ENCODE measurements around the gene KCNE1. TPM values are rescaled to one million over a fixed set of nuclear protein-coding genes. Genes with fewer than 3 reads are reported as not detected.
"Not testable (repeated sequence)": the region's sequence is repeated elsewhere in the genome, so short reads cannot be mapped to it uniquely, and the experiment has no call there.

The KCNE1 gene
- total and polyA plus RNA-seq, 7 experiments from 2014 or later: 0.24 to 9.2 (median 0.49) TPM; not detected in 2

DNA sequence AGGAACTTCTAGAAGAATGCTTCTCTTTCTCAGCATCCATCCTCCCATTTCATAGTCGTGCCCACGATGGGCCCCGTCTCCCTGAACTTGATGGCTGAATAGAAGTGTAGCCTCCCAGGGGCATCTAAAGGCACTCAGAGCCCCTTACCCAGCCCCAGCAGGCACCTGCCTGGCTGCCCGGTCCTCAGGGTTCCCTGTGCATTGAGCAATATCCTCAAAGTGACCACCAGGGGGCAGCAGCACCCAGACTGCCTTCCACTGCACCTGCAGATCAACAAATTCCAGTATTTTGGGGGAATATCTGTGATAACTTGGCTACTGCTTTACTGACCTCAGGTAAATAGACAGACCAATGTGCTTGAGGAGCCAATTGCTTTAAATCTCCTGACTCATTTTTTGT is 68.5 kb downstream of the KCNE1 start:
- H3K36me3 ChIP-seq (ENCODE audit: control insufficient read depth in 2 of 3, insufficient read depth in 3 of 3, low read length in 3 of 3); H3K4me1 ChIP-seq (ENCODE audit: control insufficient read depth in 2 of 2, insufficient read depth in 2 of 2, low read length in 2 of 2); H3K36me3 Mint-ChIP-seq; H3K4me1 Mint-ChIP-seq; DNase-seq; intact Hi-C loops (cut with micrococcal nuclease); H3K4me3 ChIP-seq (ENCODE audit: low read length); H3K4me3 Mint-ChIP-seq; H3K9me3 Mint-ChIP-seq; H3K9me3 ChIP-seq (ENCODE audit: control insufficient read depth in 2 of 3, low read length in 3 of 3); H3K27ac Mint-ChIP-seq; H3K27me3 ChIP-seq (ENCODE audit: control insufficient read depth in 2 of 2, insufficient read depth in 2 of 2, low read length in 2 of 2); H3K27ac ChIP-seq (ENCODE audit: low read depth, low read length); H3K27me3 Mint-ChIP-seq; CTCF ChIA-PET; POLR2A ChIA-PET: not testable (repeated sequence)
- peak; percentile 72 for ATAC-seq

DNA sequence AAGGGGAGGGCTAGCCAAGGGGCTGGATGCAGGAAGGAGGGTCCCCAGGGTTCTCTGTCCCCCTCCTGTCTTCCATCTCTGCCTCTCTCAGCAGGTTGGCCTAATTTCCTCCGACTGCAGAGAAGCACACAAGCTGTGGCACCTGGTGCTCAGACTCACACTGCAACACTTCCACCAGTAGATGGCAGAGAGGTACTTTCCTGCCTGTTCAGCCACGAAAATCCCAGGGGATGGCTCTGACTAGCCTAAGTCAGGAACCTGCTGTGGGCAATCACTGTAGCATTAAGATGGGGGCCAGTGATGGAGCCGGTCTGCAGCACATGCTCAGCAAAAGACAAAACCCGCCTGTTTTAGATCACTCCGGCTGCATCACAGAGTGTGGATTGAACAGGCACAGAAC is 82.3 kb downstream of the KCNE1 start:
- H3K36me3 Mint-ChIP-seq; POLR2A ChIA-PET; H3K27me3 ChIP-seq (ENCODE audit: control insufficient read depth in 2 of 2, insufficient read depth in 2 of 2, low read length in 2 of 2); H3K4me3 ChIP-seq (ENCODE audit: low read length); H3K27ac Mint-ChIP-seq; DNase-seq; ATAC-seq; H3K4me3 Mint-ChIP-seq; H3K27ac ChIP-seq (ENCODE audit: low read depth, low read length); H3K27me3 Mint-ChIP-seq; intact Hi-C loops (cut with micrococcal nuclease); H3K9me3 Mint-ChIP-seq; H3K36me3 ChIP-seq (ENCODE audit: control insufficient read depth in 2 of 3, insufficient read depth in 3 of 3, low read length in 3 of 3); CTCF ChIA-PET; H3K4me1 Mint-ChIP-seq; H3K4me1 ChIP-seq (ENCODE audit: control insufficient read depth in 2 of 2, insufficient read depth in 2 of 2, low read length in 2 of 2); H3K9me3 ChIP-seq (ENCODE audit: control insufficient read depth in 2 of 3, low read length in 3 of 3): not testable (repeated sequence)

DNA sequence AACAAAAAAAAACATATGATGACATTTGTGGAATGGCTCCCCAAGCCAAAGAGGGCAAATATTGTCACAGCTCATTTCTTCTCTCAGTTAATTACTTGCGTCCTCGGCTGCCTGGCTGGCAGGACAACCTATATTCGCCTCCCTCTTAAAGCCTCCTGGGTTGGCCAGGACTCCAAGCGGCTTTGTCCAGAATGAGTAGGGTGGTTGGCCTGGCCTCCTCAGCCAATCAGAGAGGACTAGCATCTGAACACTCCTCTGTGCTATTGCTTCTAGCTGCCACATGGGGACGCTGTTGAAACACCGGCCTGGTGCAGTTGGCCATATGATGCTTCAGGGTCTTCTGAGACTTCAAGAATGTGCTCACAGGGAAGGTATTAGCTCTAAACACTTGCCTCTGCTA is 83.6 kb downstream of the KCNE1 start:
- DNase-seq; H3K27ac Mint-ChIP-seq; H3K9me3 ChIP-seq (ENCODE audit: control insufficient read depth in 2 of 3, low read length in 3 of 3); H3K4me1 ChIP-seq (ENCODE audit: control insufficient read depth in 2 of 2, insufficient read depth in 2 of 2, low read length in 2 of 2); H3K27me3 ChIP-seq (ENCODE audit: control insufficient read depth in 2 of 2, insufficient read depth in 2 of 2, low read length in 2 of 2); H3K36me3 Mint-ChIP-seq; CTCF ChIA-PET; H3K4me3 ChIP-seq (ENCODE audit: low read length); H3K4me1 Mint-ChIP-seq; ATAC-seq; H3K27me3 Mint-ChIP-seq; H3K27ac ChIP-seq (ENCODE audit: low read depth, low read length); intact Hi-C loops (cut with micrococcal nuclease); H3K36me3 ChIP-seq (ENCODE audit: control insufficient read depth in 2 of 3, insufficient read depth in 3 of 3, low read length in 3 of 3); H3K4me3 Mint-ChIP-seq; H3K9me3 Mint-ChIP-seq; POLR2A ChIA-PET: not testable (repeated sequence)

DNA sequence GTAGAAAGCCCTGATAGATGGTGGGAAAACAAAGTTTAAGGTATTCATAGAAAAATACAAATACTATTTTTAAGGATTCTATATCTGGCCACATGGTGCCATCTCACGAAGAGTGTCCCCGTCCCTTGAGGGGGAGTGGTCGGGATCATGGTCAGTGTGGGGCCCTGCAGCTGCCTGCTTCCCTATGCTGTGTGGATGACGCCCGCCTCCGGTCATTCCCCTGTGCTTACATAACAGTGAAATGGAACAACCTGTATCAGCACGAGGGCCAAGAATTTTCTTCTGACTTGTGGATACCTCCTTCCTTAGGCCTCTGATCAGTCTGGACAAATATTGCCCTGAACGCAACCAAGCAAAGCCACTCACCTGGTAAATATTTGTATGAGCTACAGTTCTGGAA is 84.7 kb downstream of the KCNE1 start:
- H3K27me3 Mint-ChIP-seq; CTCF ChIA-PET; H3K4me3 Mint-ChIP-seq; H3K27ac ChIP-seq (ENCODE audit: low read depth, low read length); H3K27ac Mint-ChIP-seq; ATAC-seq; POLR2A ChIA-PET; DNase-seq; H3K4me1 ChIP-seq (ENCODE audit: control insufficient read depth in 2 of 2, insufficient read depth in 2 of 2, low read length in 2 of 2); H3K36me3 Mint-ChIP-seq; H3K9me3 Mint-ChIP-seq; H3K4me1 Mint-ChIP-seq; H3K9me3 ChIP-seq (ENCODE audit: control insufficient read depth in 2 of 3, low read length in 3 of 3); H3K4me3 ChIP-seq (ENCODE audit: low read length); H3K36me3 ChIP-seq (ENCODE audit: control insufficient read depth in 2 of 3, insufficient read depth in 3 of 3, low read length in 3 of 3); H3K27me3 ChIP-seq (ENCODE audit: control insufficient read depth in 2 of 2, insufficient read depth in 2 of 2, low read length in 2 of 2); intact Hi-C loops (cut with micrococcal nuclease): not testable (repeated sequence)

DNA sequence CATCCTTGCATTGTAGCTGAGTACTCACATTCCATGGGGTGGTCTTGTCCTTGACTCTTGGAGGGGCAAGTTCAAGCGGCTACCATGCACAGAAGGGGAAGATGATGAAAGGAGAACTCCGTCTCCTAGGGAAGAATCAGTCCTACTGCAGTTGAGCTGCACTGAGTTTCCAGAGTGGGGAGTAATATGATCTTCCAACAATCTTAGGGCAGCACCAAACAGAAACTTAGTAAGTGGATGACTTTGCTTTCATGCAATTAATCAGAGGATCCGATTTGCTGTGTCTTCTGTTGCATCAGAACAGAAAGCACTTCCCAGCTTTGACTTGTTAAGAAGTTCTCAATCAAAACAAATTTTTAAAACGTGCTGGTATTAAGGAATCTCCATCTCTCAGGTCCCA is 88.2 kb downstream of the KCNE1 start, which contains the start of gene SMIM34:
SMIM34 (minus strand) TSS at position 147 of the 400 bp plus-strand sequence; CDS start at position 35, 112 bp downstream.
- H3K36me3 ChIP-seq (ENCODE audit: control insufficient read depth in 2 of 3, insufficient read depth in 3 of 3, low read length in 3 of 3); POLR2A ChIA-PET; H3K27me3 ChIP-seq (ENCODE audit: control insufficient read depth in 2 of 2, insufficient read depth in 2 of 2, low read length in 2 of 2); CTCF ChIA-PET; ATAC-seq; H3K36me3 Mint-ChIP-seq; H3K27me3 Mint-ChIP-seq; H3K27ac Mint-ChIP-seq; intact Hi-C loops (cut with micrococcal nuclease); H3K27ac ChIP-seq (ENCODE audit: low read depth, low read length); H3K4me1 ChIP-seq (ENCODE audit: control insufficient read depth in 2 of 2, insufficient read depth in 2 of 2, low read length in 2 of 2); H3K4me3 Mint-ChIP-seq; DNase-seq; H3K4me1 Mint-ChIP-seq; H3K9me3 Mint-ChIP-seq; H3K9me3 ChIP-seq (ENCODE audit: control insufficient read depth in 2 of 3, low read length in 3 of 3); H3K4me3 ChIP-seq (ENCODE audit: low read length): not testable (repeated sequence)

DNA sequence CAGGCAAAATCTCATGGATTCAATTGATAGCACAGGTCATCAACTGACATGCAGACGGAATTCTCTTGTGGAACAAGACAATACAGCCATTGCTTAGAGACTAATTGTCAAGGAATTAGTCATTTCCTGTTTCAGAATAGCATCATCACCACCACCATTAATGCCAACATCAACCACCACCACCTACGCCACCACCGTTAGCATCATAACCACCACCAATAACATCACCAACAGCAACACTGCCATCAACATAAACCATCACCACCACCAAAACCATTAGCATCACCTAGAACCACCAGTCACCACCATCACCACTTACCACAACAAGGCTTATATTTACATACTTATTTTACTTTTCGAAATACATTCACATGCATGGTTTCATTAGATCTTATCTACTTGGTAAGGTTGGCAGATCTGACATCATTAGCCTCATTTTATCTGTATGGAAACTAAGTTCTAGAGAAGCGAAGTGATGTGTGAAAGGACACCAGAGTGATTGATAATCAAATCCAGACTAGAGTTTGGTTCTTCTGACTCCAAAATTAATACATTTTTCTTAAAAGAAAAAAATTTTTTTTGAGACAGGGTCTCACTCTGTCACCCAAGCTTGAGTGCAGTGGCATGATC is 94.4 kb downstream of the KCNE1 start:
- H3K27me3 Mint-ChIP-seq; CTCF ChIA-PET; H3K4me3 ChIP-seq (ENCODE audit: low read length); H3K9me3 ChIP-seq (ENCODE audit: control insufficient read depth in 2 of 3, low read length in 3 of 3); H3K4me3 Mint-ChIP-seq; H3K4me1 Mint-ChIP-seq; H3K27me3 ChIP-seq (ENCODE audit: control insufficient read depth in 2 of 2, insufficient read depth in 2 of 2, low read length in 2 of 2); H3K27ac ChIP-seq (ENCODE audit: low read depth, low read length); H3K27ac Mint-ChIP-seq; H3K36me3 ChIP-seq (ENCODE audit: control insufficient read depth in 2 of 3, insufficient read depth in 3 of 3, low read length in 3 of 3); H3K4me1 ChIP-seq (ENCODE audit: control insufficient read depth in 2 of 2, insufficient read depth in 2 of 2, low read length in 2 of 2); H3K36me3 Mint-ChIP-seq; DNase-seq; ATAC-seq; POLR2A ChIA-PET; intact Hi-C loops (cut with micrococcal nuclease); H3K9me3 Mint-ChIP-seq: not testable (repeated sequence)

DNA sequence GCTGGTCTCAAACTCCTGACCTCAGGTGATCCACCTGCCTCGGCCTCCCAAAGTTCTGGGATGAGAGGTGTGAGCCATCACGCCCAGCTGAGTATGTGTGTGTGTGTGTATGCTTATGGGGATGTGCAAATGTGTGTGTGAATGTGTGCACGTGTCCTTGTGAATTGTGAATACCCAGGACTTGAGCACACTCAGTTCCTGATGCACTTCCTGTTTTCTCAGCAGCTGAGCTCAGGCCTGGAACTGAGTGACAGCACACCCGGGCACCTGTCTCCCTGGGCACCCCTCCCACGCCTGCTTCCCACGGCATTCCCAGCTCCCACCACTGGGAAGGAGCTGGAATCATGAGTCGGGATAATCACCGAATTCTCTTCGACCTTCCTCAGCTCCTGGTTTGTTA is 104.7 kb downstream of the KCNE1 start:
- intact Hi-C loops (cut with micrococcal nuclease): not testable (repeated sequence)

More for the DNA sequence above, 104.7 kb downstream of the KCNE1 start:
- ATAC-seq; CTCF ChIA-PET; H3K27me3 ChIP-seq (ENCODE audit: control insufficient read depth in 2 of 2, insufficient read depth in 2 of 2, low read length in 2 of 2); H3K36me3 ChIP-seq (ENCODE audit: control insufficient read depth in 2 of 3, insufficient read depth in 3 of 3, low read length in 3 of 3); H3K4me3 ChIP-seq (ENCODE audit: low read length); H3K27ac Mint-ChIP-seq; H3K4me1 ChIP-seq (ENCODE audit: control insufficient read depth in 2 of 2, insufficient read depth in 2 of 2, low read length in 2 of 2); H3K36me3 Mint-ChIP-seq; H3K27me3 Mint-ChIP-seq; H3K4me1 Mint-ChIP-seq; POLR2A ChIA-PET; H3K27ac ChIP-seq (ENCODE audit: low read depth, low read length); DNase-seq; H3K4me3 Mint-ChIP-seq; H3K9me3 Mint-ChIP-seq; H3K9me3 ChIP-seq (ENCODE audit: control insufficient read depth in 2 of 3, low read length in 3 of 3): not testable (repeated sequence)
